Activated CD4-positive, alpha-beta T cell treated with anti-CD3 and anti-CD28 coated beads for 48 hours (primary cell): ENCODE data around the gene NANP.
"Not testable (repeated sequence)": the region's sequence is repeated elsewhere in the genome, so short reads cannot be mapped to it uniquely, and the experiment has no call there.

ENCODE experiments used
- DNase-seq: peaks from one replicate; pipeline ENCODE4 v3.0.0-alpha.2; 2020

NANP gene

GRCh38 chr20:25605148-25605547, 18.7 kb downstream of the NANP start:
- DNase-seq = no peak

DNA sequence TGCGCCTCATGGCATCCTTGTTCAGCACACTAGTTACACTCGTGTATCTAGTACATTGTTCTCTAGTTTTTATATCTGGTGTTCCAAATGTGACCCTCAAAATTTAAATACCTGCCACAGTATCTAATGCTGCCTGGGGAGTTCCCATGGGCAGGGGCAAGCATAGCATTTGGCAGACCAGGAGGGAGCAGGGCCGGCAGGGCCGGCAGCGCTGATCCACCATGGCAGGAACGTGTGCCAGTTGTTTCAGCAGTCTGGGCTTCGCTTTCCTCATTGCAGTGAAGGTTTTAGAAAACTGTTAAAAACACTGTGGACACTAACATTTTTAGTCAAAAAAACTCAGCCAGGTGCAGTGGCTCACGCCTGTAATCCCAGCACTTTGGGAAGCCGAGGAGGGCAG, 19.2 kb downstream of the NANP start:
- DNase-seq = no peak

DNA sequence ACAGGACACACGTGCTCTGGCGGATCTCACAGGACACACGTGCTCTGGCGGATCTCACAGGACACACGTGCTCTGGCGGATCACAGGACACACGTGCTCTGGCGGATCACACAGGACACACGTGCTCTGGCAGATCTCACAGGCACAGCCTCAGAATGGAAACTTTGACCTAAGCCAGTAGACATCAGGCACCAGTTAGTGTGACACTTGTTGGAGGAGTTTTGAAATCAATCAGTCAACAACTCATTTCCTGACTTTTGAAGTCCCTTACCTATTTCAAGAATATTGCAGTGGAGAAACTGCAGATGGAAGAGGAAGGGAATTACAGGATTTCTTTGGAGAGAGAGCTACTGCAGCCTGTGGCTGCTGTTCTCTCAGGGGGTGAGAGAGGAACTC, 20.9 kb downstream of the NANP start:
- peak; percentile 32 for DNase-seq

GRCh38 chr20:25602191-25602913, 21.5 kb downstream of the NANP start:
- DNase-seq = not testable (repeated sequence)

- DNase-seq = no peak
Measured at GRCh38 chr20:25601659-25602058, 22.2 kb downstream of the NANP start.

GRCh38 chr20:25600632-25601031, 23.2 kb downstream of the NANP start:
- no peak for DNase-seq

- no peak for DNase-seq
Measured at GRCh38 chr20:25592135-25592852, 31.5 kb downstream of the NANP start.

- DNase-seq = not testable (repeated sequence)
Measured at GRCh38 chr20:25590778-25591177, 33.0 kb downstream of the NANP start.

DNA sequence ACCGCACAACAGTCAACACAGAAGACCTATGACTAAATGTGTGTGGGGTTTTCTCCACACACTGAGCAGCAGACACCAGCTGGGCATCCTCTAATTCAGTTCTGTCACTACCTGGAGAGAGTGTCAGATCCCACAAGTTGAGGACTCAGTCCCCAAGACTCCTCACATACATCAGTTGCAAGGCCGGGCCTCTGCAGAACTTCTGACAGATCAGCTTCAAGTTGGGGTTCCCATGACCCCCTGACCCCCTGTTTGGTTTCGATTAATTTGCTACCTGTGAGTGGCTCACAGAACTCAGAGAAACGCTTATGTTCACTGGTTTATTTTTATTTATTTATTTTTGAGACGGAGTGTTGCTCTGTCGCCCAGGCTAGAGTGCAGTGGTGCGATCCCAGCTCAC, 35.3 kb downstream of the NANP start:
- no peak for DNase-seq

DNA sequence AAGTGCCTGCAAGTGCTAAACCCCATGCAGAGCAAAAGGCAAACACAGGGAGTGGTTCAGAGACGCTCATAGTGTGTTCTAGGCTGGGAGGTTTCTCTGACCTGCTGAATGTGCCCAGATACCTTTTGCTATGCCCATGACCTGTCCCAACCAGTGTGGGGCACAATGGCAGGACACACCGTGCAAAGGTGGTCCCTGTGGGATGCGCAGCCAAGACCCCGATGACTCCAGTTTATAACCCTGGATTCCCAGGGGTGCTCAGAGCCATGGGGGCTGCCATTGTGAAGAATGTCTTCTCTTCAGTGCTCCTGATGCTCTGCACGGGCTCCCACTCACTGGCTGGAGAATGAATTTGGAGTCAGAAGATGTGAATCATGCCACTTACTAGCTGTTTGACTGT, 36.3 kb downstream of the NANP start:
- peak; percentile 14 for DNase-seq

DNA sequence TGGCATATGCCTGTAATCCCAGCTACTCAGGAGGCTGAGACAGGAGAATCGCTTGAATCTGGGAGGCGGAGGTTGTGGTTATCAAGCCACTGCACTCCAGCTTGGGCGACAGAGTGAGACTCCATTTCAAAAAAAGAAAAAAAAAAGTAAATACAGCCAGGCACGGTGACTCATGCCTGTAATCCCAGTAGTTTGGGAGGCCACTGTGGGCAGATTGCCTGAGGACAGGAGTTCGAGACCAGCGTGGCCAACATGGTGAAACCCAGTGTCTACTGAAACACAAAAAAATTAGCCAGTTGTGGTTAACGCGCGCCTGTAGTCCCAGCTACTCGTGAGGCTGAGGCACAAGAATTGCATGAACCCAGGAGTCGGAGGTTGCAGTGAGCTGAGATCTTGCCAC, 36.9 kb downstream of the NANP start:
- DNase-seq = no peak

- peak; percentile 58 for DNase-seq
Measured at GRCh38 chr20:25584905-25585704, 38.7 kb downstream of the NANP start, which contains the start of gene NINL. Gene NINL (minus strand): TSS chr20:25585531. CDS start chr20:25526587, 58,944 bp downstream.

DNA sequence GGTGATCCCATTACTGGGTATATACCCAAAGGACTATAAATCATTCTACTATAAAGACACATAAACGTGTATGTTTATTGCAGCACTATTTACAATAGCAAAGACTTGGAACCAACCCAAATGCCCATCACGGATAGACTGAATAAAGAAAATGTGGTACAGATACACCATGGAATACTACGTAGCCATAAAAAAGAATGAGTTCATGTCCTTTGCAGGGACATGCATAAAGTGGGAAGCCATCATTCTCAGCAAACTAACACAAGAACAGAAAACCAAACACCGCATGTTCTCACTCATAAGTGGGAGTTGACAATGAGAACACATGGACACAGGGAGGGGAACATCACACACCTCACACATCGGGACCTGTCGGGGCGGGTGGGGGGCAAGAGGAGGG, 40.2 kb downstream of the NANP start:
- not testable (repeated sequence) for DNase-seq

GRCh38 chr20:25580711-25581110, 43.1 kb downstream of the NANP start:
- DNase-seq = no peak

- DNase-seq = no peak
Measured at GRCh38 chr20:25579081-25579770, 44.6 kb downstream of the NANP start.

GRCh38 chr20:25576783-25577530, 46.9 kb downstream of the NANP start:
- DNase-seq = no peak

GRCh38 chr20:25574411-25574810, 49.4 kb downstream of the NANP start:
- DNase-seq = no peak

DNA sequence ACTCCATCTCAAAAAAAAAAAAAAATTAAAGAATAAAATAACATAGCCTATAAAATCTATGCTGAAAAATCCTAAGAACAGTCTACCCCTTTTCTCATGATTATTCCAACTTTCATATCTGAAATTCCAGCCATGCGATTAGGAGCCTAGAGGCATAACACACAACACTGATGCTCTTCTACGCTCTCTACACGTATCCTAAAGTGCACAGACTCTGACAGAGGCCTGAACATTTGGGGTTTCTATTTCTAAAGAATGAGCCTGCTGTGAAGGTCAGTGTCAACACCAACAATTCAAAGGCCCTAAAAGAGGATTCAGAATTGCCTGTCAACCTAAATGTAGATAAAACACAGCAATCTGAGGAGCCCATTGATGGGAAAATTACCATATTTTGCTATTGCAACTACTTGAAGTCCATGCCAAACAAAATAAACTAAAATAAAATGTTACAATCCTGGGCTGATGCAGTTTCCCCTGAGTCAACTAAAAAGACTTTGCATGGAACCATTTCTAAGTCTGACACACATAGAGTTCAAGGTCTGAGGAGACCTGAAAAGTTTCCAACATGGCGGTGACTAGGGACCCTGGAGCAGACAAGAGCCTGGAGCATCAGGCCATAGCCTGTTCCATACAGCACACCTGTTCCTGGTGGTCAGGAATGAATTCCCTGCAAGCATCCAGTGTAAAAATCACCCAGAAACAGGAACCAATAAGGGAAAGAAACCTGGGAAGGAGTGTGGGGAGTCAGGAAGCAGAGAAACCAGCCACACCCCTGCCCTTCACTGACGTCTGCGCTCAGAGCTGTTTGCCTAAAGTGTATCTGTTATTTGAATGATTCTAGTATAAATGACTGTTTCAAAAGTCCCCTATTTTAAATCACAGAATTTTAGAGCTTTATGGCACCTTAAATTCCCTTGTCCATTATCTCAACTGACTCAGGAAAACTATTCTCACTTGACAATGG, 50.2 kb downstream of the NANP start:
- no peak for DNase-seq

- DNase-seq = no peak
Measured at GRCh38 chr20:25571817-25572216, 52.0 kb downstream of the NANP start.

DNA sequence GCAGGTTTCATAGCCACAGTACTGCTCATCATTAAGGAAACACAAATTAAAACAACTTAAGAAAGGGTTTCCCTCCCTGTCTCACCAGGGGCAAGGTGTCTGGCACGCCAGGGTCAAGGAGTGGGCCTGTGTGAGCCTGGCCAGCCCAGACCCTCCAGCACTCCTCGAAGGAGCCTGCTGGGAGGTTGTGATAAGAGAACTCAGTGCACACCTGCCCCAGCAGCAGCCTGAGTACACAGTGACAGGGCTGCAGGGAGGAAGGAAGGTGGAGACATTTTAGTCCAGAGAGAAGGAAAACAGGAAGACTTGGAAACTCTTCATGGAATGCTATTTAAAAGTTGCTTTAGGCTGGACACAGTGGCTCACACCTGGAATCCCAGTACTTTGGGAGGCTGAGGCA, 52.6 kb downstream of the NANP start:
- DNase-seq = no peak

DNA sequence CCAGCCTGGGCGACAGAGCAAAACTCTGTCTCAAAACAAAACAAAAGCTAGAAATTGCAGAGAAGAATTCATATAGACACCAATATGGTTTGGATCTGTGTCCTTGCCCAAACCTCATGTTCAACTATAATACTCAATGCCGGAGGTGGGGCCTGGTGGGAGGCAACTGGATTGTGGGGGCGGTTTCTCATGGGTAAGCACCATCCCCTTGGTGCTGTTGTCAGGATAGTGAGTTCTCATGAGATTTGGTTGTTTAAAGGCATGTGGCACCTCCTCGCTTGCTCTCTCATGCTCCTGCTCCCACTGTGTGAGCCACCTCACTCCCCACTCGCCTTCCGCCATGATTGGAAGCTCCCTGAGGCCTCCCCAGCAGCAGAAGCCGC, 53.7 kb downstream of the NANP start:
- no peak for DNase-seq
